Measurements from ENCODE around the gene SECISBP2. TPM values are rescaled to one million over a fixed set of nuclear protein-coding genes. Genes with fewer than 3 reads are reported as not detected.
A peak's percentile ranks its signal among the peaks of the same experiment; 100 is the strongest.

Gene SECISBP2
- total RNA-seq, 5 donors from 2014 or later (not counting 1 experiment from before 2014, with no cell fraction given) = 78.8 to 132 (median 87.5) TPM

DNA sequence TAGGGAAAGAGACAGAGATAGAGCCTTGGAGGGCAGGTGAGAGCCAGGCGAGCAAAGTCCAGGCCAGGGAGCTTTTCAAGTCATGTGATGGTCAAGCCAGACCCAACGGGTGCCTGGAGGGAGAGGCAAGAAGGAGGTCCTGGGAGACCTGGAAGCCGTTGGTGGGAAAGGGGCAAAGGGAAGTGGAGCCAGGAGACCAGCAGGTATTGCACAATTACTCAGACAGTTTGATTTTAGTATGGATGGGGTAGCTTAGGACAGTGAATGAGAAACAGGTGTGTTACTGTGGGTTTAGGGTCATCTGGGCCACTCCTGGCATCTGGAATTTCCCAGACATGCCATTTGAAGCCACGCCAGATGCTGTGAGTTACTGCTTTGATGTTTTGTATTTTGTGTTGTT is 5.1 kb downstream of the SECISBP2 start:
- H3K4me3 Mint-ChIP-seq = peak overlapping the region in 1 of 3 donors; percentile 9
- Histone ChIP-seq H3K36me3 (ENCODE audit: control insufficient read depth in 2 of 2, extremely low read depth in 1 of 2, insufficient read depth in 1 of 2, low read length in 1 of 2) (peaks cover 0 to 37% of the 10 kb centered on the region in 2 donors), H3K9me3 (no peaks in the 10 kb centered on the region), H3K4me1 (ENCODE audit: control insufficient read depth in 1 of 2, extremely low read depth in 1 of 2, insufficient read depth in 2 of 2, low read length in 2 of 2) (peaks cover 13 to 16% of the 10 kb centered on the region in 2 experiments), H3K27me3 (replicated peaks in 1 of 2; ENCODE audit: control insufficient read depth in 2 of 2, extremely low read depth in 1 of 2, insufficient read depth in 2 of 2, low read length in 1 of 2) (no peaks in the 10 kb centered on the region), H3K4me3 (ENCODE audit: control insufficient read depth in 1 of 2, extremely low read depth in 1 of 2, low read length in 1 of 2) (no peak overlapping the region), H3K27ac (ENCODE audit: low read length) (no peak overlapping the region)
- DNase-seq = no peak
- ChIA-PET CTCF (no interaction called here), POLR2A (interaction anchor here (0.6 to 1.0 kb wide), 2 partner anchors 14 to 167 kb away, joined by 3 to 4 read pairs; no protein-coding TSS in a partner anchor)
- no peak for ATAC-seq (replicated peaks in 1 of 4)
- WGBS (ENCODE audit: insufficient coverage) = 79% methylated on average over 4 of the region's 4 CpGs
- no peaks in the 10 kb centered on the region for H3K27me3 Mint-ChIP-seq
- H3K4me1 Mint-ChIP-seq = peaks cover 60 to 71% (median 70%) of the 10 kb centered on the region in 3 donors
- peak overlapping the region in 1 of 2 donors; percentile 27 for H3K27ac Mint-ChIP-seq
- peaks cover 16% of the 10 kb centered on the region for H3K36me3 Mint-ChIP-seq
- no peaks in the 10 kb centered on the region for H3K9me3 Mint-ChIP-seq

DNA sequence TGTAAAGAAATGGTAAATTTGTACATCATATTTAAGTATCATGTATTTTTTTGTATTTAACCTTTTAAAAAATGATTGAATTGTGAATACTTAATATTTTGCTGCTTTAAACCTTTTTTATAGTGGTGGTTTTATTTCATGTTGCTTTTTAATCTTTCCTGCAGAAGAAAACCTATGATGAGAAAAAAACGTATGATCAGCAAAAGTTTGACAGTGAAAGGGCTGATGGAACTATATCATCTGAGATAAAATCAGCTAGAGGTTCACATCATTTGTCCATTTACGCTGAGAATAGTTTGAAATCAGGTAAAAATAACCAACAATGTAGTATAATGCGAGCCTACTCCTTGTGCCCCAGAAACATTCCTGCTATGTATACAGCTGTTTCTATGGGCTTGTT is 7.4 kb downstream of the SECISBP2 start:
- DNase-seq (no peak), ATAC-seq (replicated peaks in 1 of 4) (no peak)
- Mint-ChIP-seq H3K4me3 (no peak overlapping the region), H3K4me1 (peaks cover 43 to 54% (median 51%) of the 10 kb centered on the region in 3 donors), H3K9me3 (no peaks in the 10 kb centered on the region), H3K36me3 (peaks cover 29% of the 10 kb centered on the region), H3K27me3 (no peaks in the 10 kb centered on the region), H3K27ac (no peak overlapping the region)
- POLR2A ChIA-PET = no interaction called here
- H3K9me3 ChIP-seq = no peaks in the 10 kb centered on the region
- peaks cover 9 to 52% of the 10 kb centered on the region in 2 donors for H3K36me3 ChIP-seq (ENCODE audit: control insufficient read depth in 2 of 2, extremely low read depth in 1 of 2, insufficient read depth in 1 of 2, low read length in 1 of 2)
- peaks cover 0 to 5% of the 10 kb centered on the region in 2 experiments for H3K4me1 ChIP-seq (ENCODE audit: control insufficient read depth in 1 of 2, extremely low read depth in 1 of 2, insufficient read depth in 2 of 2, low read length in 2 of 2)
- CTCF ChIA-PET = interaction anchor here in 1 of 2 donors (0.6 kb wide), 1 partner anchor 918 kb away, joined by 3 read pairs; no protein-coding TSS in a partner anchor
- 100% methylated on average over 1 of the region's 3 CpGs for WGBS (ENCODE audit: insufficient coverage)
- no peaks in the 10 kb centered on the region for H3K27me3 ChIP-seq (replicated peaks in 1 of 2; ENCODE audit: control insufficient read depth in 2 of 2, extremely low read depth in 1 of 2, insufficient read depth in 2 of 2, low read length in 1 of 2)
- no peak overlapping the region for H3K27ac ChIP-seq (ENCODE audit: low read length)
- no peak overlapping the region for H3K4me3 ChIP-seq (ENCODE audit: control insufficient read depth in 1 of 2, extremely low read depth in 1 of 2, low read length in 1 of 2)

DNA sequence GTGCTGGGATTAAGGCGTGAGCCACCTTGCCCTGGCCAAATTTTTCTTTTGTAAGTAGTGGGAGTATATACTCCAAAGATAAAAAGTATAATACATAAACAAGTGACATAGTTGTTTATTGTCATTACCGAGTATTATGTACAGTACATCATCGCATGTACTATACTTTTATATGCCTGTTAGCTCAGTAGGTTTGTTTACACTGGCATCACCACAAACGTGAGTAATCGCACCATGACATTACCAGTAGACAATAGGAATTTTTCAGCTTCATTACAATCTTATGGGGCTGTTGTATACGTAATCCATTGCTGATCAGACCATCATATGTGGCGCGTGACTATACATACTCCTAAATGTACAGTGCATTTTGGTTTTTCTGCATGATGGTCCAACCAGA is 9.8 kb downstream of the SECISBP2 start:
- CTCF ChIA-PET = interaction anchor here in 1 of 2 donors (0.7 kb wide), 2 partner anchors 102 to 196 kb away, joined by 4 to 7 read pairs; no protein-coding TSS in a partner anchor
- Mint-ChIP-seq H3K9me3 (no peaks in the 10 kb centered on the region), H3K4me1 (peaks cover 20 to 37% (median 28%) of the 10 kb centered on the region in 3 donors), H3K27me3 (no peaks in the 10 kb centered on the region), H3K4me3 (no peak overlapping the region), H3K27ac (no peak overlapping the region), H3K36me3 (peaks cover 32% of the 10 kb centered on the region)
- ATAC-seq (replicated peaks in 1 of 4) (no peak), DNase-seq (no peak)
- H3K9me3 ChIP-seq = no peaks in the 10 kb centered on the region
- POLR2A ChIA-PET = interaction anchor here (0.5 to 1.0 kb wide), 2 partner anchors 15 to 160 kb away, joined by 3 to 5 read pairs; no protein-coding TSS in a partner anchor
- H3K4me3 ChIP-seq (ENCODE audit: control insufficient read depth in 1 of 2, extremely low read depth in 1 of 2, low read length in 1 of 2) = no peak overlapping the region
- H3K4me1 ChIP-seq (ENCODE audit: control insufficient read depth in 1 of 2, extremely low read depth in 1 of 2, insufficient read depth in 2 of 2, low read length in 2 of 2) = peaks cover 0 to 5% of the 10 kb centered on the region in 2 experiments
- H3K27ac ChIP-seq (ENCODE audit: low read length) = no peak overlapping the region
- H3K36me3 ChIP-seq (ENCODE audit: control insufficient read depth in 2 of 2, extremely low read depth in 1 of 2, insufficient read depth in 1 of 2, low read length in 1 of 2) = peaks cover 9 to 62% of the 10 kb centered on the region in 2 donors
- no peaks in the 10 kb centered on the region for H3K27me3 ChIP-seq (replicated peaks in 1 of 2; ENCODE audit: control insufficient read depth in 2 of 2, extremely low read depth in 1 of 2, insufficient read depth in 2 of 2, low read length in 1 of 2)
- WGBS (ENCODE audit: insufficient coverage) = 100% methylated on average over 2 of the region's 8 CpGs

DNA sequence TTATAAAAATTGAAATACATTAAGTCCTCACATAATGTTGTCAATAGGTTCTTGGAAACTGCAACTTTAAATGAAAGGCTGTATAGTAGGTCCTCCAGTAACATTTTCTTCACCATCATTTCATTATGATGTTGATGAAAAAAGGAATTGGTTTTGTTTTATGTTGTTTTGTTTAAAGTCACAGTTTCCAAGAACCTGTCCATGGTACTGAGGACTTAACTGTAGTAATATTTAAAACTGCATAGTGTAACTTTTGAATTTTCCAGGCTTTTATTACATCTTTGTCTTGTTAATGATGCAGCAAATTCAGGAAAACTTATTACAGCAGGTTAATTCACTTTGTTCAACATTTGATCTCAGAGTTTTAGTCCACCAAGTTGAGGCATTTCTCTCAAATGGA is 11.6 kb downstream of the SECISBP2 start:
- ATAC-seq (replicated peaks in 1 of 4) (no peak), DNase-seq (no peak)
- H3K27me3 ChIP-seq (replicated peaks in 1 of 2; ENCODE audit: control insufficient read depth in 2 of 2, extremely low read depth in 1 of 2, insufficient read depth in 2 of 2, low read length in 1 of 2) = no peaks in the 10 kb centered on the region
- Mint-ChIP-seq H3K27ac (no peak overlapping the region), H3K27me3 (no peaks in the 10 kb centered on the region), H3K36me3 (peaks cover 44% of the 10 kb centered on the region), H3K9me3 (no peaks in the 10 kb centered on the region), H3K4me1 (peaks cover 2 to 21% (median 10%) of the 10 kb centered on the region in 3 donors), H3K4me3 (no peak overlapping the region)
- H3K9me3 ChIP-seq = no peaks in the 10 kb centered on the region
- CTCF ChIA-PET = no interaction called here
- no peaks in the 10 kb centered on the region for H3K4me1 ChIP-seq (ENCODE audit: control insufficient read depth in 1 of 2, extremely low read depth in 1 of 2, insufficient read depth in 2 of 2, low read length in 2 of 2)
- H3K27ac ChIP-seq (ENCODE audit: low read length) = no peak overlapping the region
- H3K36me3 ChIP-seq (ENCODE audit: control insufficient read depth in 2 of 2, extremely low read depth in 1 of 2, insufficient read depth in 1 of 2, low read length in 1 of 2) = peaks cover 9 to 80% of the 10 kb centered on the region in 2 donors
- no peak overlapping the region for H3K4me3 ChIP-seq (ENCODE audit: control insufficient read depth in 1 of 2, extremely low read depth in 1 of 2, low read length in 1 of 2)
- POLR2A ChIA-PET = no interaction called here

DNA sequence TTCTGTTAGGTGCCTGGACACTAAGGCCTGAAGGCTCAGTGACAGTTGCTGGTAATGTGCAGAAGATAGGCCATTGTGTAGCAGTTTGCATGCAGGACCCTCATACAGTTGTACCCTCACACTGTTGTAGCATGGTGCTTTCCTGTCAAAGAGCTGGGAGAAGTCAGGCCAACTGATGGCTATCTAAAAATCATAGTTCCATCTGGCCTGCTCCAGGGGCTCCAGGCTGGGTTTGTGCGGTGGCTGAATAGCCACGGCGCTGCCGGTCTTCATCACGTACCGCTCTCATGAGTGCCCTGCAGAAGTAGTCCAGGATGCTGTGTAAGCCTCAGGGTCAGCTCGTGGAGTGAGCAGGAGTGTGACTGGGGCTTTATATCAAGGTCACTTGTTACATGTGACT is 12.2 kb downstream of the SECISBP2 start:
- Mint-ChIP-seq H3K27ac (no peak overlapping the region), H3K36me3 (peaks cover 48% of the 10 kb centered on the region), H3K4me3 (no peak overlapping the region), H3K27me3 (no peaks in the 10 kb centered on the region), H3K9me3 (no peaks in the 10 kb centered on the region), H3K4me1 (peaks cover 0 to 15% (median 4%) of the 10 kb centered on the region in 3 donors)
- 97% methylated on average over 6 of the region's 7 CpGs for WGBS (ENCODE audit: insufficient coverage)
- H3K4me1 ChIP-seq (ENCODE audit: control insufficient read depth in 1 of 2, extremely low read depth in 1 of 2, insufficient read depth in 2 of 2, low read length in 2 of 2) = no peaks in the 10 kb centered on the region
- DNase-seq (no peak), ATAC-seq (replicated peaks in 1 of 4) (no peak)
- H3K36me3 ChIP-seq (ENCODE audit: control insufficient read depth in 2 of 2, extremely low read depth in 1 of 2, insufficient read depth in 1 of 2, low read length in 1 of 2) = peaks cover 13 to 82% of the 10 kb centered on the region in 2 donors
- no peak overlapping the region for H3K27ac ChIP-seq (ENCODE audit: low read length)
- H3K4me3 ChIP-seq (ENCODE audit: control insufficient read depth in 1 of 2, extremely low read depth in 1 of 2, low read length in 1 of 2) = no peak overlapping the region
- no peaks in the 10 kb centered on the region for H3K27me3 ChIP-seq (replicated peaks in 1 of 2; ENCODE audit: control insufficient read depth in 2 of 2, extremely low read depth in 1 of 2, insufficient read depth in 2 of 2, low read length in 1 of 2)
- ChIA-PET CTCF (interaction anchor here in 1 of 2 donors (1.2 kb wide), 1 partner anchor 10 kb away, joined by 3 read pairs; no protein-coding TSS in a partner anchor), POLR2A (no interaction called here)
- H3K9me3 ChIP-seq = no peaks in the 10 kb centered on the region

DNA sequence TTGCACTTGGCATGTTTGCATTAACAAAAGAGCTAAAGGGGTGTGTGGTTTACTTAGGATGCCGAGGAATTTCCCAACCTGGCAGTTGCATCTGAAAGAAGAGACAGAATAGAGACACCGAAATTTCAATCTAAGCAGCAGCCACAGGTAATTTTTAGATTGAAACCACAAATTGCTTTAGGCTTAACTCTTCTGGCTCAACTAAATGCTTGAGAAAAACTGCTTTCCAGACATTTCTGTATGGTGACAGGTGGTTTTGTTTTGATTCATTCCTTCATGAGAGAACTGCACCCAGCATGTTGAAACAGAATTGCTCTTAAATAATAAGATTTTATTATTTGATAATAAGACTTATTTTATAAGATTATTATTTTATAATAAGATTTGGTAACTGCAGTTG is 21.5 kb downstream of the SECISBP2 start:
- ATAC-seq (replicated peaks in 1 of 4) (no peak), DNase-seq (no peak)
- Histone ChIP-seq H3K9me3 (no peaks in the 10 kb centered on the region), H3K36me3 (ENCODE audit: control insufficient read depth in 2 of 2, extremely low read depth in 1 of 2, insufficient read depth in 1 of 2, low read length in 1 of 2) (peaks cover 14 to 91% of the 10 kb centered on the region in 2 donors), H3K27me3 (replicated peaks in 1 of 2; ENCODE audit: control insufficient read depth in 2 of 2, extremely low read depth in 1 of 2, insufficient read depth in 2 of 2, low read length in 1 of 2) (no peaks in the 10 kb centered on the region), H3K27ac (ENCODE audit: low read length) (no peak overlapping the region), H3K4me1 (ENCODE audit: control insufficient read depth in 1 of 2, extremely low read depth in 1 of 2, insufficient read depth in 2 of 2, low read length in 2 of 2) (no peaks in the 10 kb centered on the region), H3K4me3 (ENCODE audit: control insufficient read depth in 1 of 2, extremely low read depth in 1 of 2, low read length in 1 of 2) (no peak overlapping the region)
- no peak overlapping the region for H3K4me3 Mint-ChIP-seq
- H3K36me3 Mint-ChIP-seq = peaks cover 74% of the 10 kb centered on the region
- peak overlapping the region in 1 of 2 donors; percentile 48 for H3K27ac Mint-ChIP-seq
- CTCF ChIA-PET = interaction anchor here in 1 of 2 donors (0.6 kb wide), 1 partner anchor 9 kb away, joined by 3 read pairs; no protein-coding TSS in a partner anchor
- no peaks in the 10 kb centered on the region for H3K27me3 Mint-ChIP-seq
- WGBS (ENCODE audit: insufficient coverage) = 20% methylated on average over 2 of the region's 2 CpGs
- H3K9me3 Mint-ChIP-seq = no peaks in the 10 kb centered on the region
- H3K4me1 Mint-ChIP-seq = peaks cover 11 to 33% (median 16%) of the 10 kb centered on the region in 3 donors
- POLR2A ChIA-PET = interaction anchor here (0.7 to 1.0 kb wide), 2 partner anchors 15 to 77 kb away, joined by 3 read pairs; no protein-coding TSS in a partner anchor
